HG03280 (cell line): ENCODE data around the gene GTF2H4.

Experiments used
- ATAC-seq: cut with Tn5 transposase; IDR thresholded peaks from one replicate; pipeline ENCODE4 v1.9.1; 2021; ENCODE audit warnings: mild to moderate bottlenecking, moderate library complexity; ENCODE audit not compliant: unreplicated experiment

The GTF2H4 gene

DNA sequence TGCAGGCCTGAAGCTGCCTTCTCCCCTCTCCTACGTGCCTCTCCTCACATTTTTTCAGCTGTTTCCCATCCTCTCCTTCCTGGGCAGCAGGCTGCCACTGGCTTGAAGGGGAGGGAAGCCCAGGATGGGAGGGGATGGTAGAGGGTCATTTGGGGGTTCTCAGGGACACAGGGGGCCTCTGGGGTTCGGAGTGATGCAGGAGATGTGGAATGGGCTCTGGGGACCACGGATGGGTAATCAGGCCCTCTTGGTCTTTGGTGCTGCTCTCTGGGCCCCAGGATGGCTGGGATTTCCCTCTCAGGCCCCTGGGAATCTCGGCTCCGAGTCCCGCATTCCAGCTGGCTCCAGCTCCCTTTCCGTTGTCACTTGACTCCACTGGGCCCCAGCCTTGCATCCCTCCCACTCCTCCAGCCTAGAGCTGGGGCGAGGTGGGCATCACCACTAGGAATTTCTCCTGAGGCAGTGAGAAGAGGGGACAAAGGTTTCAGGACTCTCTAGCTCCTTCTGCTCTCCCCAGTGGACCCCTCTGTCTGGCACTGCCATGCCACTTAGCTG is 25.7 kb upstream of the GTF2H4 start:
- ATAC-seq, result no peak

DNA sequence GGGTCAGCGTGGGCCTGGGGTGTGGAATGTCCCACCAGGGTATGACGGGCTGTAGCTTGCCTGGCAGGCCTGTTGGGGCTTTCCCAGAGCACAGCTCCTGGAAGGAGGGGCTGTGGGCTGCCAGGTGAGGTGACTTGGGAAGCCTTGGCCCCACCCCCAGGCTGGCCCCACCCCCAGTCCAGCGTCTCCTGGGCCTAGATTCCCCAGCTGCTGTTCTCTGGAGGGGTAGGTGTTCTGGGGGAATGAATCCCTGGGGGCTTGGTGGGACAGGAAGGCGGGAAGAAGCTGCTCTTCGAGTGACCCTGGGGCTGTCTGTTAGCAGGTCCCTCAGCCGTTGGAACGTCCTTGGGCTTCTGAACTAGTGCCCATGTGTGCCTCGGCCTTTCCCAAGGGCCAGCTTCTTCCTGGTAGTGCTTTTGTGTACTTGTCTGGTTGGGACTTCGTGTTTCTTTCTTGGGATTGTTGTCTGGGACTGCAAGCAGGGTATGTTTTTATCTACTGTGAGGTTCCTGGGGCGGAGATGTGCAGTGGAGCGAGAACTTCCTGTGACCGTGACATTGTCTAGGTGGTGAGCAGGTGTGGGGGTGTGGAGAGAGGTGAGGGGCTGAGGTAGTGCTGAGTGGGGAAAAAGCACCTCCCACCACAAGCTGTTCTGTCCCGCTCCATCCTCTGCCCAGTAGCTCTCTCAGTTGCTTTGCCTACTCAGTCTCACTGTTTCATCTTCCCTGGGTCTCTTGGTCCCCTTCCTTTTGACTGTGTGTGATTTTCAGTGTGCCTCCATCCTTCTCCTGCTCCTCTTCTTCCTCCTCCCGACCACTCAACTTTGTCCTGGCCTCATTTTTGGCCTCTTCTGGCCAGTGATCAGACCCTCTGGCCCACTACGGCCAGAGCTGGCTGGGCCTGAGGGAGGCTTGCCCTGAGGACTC is 25.0 kb upstream of the GTF2H4 start:
- no peak for ATAC-seq

DNA sequence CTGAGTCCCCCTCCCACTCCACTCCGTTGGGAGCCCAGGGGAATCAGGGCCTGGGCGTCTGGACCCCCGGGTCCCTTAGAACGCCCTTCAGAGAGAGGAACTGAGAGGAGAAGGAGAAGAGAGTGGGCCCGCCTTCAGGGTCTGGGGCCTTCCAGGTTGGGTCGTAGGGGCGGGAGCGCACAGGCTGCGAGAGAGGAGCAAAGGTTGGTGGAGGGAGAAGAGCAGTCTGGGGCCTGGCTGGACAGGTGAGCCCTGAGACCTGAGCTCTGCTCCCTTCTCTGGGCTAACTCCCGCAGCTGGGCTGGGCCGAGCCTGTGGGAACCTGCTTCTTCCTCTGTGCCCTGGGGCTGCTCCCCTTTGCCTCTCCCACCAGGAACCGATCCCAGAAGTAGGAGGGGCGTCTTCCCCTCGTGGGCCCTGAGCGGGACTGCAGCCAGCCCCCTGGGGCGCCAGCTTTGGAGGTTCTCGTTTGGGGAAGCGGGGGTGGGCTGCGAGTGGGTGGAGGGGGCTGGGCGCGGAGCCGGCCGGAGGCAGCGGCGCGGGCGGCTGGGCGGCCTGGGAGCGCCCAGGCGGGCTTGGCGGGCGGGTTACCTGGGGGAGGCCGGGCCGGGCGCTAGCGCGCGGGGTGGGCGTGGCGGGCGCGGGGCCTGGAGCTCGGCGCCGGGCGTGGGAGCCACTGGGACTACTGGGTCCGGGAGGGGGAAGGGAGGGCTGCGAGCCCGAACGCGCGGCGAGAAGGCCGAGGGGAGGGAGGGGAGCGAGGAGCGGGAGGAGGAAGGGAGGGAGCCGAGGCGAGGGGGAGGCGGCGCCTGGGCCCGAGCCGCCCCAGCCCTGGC is 24.1 kb upstream of the GTF2H4 start, which contains the start of gene DDR1:
TSS of gene DDR1 (plus strand) at position 835 of the 836 bp plus-strand sequence. CDS start 4,211 bp downstream, outside the sequence.
- ATAC-seq, result no peak

DNA sequence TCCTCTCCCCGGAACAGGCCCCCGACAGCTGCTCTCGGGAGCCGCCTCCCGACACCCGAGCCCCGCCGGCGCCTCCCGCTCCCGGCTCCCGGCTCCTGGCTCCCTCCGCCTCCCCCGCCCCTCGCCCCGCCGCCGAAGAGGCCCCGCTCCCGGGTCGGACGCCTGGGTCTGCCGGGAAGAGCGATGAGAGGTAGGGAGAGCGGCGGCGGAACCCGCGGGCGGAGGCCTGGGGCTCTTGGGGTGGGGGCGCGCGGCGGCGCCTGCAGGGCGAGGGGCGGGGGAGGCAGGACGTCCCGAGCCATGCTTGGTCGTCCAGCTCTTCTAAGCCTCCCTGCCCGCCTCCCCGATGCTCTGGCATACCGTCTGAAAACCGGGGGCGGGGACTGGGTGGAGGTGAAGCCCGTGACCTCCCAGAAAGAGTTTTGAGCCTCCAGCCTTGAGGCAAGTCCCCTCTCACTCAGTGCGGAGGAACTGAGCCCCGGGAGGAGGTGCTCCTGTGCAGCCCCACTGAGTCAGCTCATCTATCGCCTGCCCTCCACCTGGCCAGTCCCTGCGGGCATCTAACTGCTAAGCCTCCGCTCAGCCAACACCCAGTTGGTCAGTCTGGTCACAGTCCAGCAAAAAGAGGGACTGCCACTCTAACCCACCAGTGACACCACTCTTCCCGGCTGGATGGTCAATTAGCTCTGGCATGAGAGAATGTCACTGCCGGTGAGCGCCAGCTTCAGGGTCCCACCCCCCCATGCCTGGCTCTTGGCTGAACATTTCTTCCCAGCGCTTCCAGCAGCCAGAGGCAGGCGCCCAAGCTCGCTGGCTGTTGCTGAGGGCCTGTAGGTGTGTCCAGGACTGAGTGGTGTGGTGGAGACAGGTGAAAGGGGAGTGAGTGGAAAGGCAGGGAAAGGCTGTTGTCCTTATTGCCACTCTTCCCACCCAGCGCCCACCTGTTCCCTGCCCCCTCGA is 23.2 kb upstream of the GTF2H4 start:
- ATAC-seq, result no peak

DNA sequence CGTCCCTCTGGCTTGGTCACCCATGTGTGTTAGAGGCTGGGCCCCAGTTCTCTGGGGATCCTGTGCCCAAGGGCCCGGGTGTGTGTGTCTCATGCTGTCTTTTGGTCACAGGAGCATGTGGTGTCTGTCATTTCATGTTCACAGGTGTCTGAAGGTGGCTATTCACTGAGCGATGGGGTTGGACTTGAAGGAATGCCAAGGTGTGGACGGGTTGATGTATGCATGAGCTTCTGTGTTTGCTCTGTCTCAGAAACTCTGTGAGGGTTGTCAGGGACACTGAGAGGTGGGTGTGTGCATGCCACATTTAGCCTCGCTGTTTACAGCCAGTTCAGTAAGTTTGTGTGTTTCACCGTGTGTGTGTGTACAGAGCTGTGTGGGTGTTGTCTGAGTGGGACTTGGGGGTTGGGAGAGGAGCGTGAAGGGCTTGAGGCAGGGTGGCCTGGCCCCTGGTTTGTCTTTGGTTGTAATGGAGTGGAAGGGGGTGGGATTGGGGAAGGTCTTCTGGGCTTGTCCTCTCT is 22.5 kb upstream of the GTF2H4 start:
- no peak for ATAC-seq

DNA sequence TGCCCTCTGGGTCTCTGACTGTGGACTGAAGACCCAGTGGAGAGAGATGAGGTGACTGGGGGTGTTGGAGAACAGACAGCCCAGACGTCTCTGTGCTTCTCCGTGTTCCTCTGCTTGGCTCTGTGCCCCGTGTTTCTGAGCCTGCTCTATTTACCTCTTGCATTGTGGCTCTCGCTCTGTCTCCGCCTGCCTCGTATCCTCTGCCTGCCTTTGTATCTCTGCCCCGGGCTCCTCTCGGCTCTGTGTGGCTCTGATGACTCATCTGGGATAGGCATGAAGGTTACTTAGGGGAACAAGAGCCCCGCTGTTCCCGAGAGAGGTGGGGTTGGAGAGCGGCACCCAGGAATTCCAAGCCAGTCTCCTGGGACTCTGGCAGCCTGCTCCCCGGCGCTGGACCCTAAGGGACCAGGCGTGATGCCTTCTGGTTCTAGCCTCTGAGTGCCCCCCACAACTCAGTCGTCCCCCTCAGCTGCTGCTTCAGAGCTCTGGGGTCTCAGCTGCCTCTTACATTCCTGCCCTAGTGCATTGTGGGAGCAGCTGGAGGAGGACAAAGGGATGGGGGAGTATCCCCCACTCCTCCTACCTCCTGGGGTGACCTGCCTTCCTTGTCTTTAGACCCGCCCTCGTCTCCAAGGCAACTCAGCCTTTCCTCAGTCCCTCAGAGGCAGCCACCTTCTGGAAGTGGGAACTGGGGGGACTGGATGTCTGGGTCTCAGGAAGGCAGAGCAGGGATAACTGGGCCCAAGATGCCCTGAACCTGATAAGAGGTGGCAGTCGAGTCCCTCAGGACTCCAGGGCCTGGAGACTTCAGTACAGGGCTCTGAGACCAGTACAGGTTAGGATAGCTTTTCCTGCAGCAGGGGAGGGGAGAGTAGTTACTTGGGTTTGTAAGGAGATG is 21.8 kb upstream of the GTF2H4 start:
- no peak for ATAC-seq

DNA sequence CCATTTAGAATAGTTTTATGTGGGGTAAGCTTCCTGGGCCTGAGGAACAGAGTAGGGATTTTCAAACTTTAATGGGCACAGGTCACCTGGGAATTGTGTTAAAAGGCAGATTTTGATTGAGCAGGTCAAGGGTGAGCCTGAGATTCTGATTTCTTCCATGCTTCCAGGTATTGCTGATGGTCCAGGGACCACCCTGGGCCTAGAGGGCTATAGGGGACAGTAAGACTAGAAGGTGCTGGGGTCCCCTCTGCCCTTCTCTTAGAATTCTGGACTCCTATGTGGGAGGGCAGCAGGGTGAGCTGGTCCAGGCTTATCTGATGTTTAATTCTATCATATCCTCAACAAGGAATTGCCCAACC is 21.1 kb upstream of the GTF2H4 start:
- no peak for ATAC-seq

DNA sequence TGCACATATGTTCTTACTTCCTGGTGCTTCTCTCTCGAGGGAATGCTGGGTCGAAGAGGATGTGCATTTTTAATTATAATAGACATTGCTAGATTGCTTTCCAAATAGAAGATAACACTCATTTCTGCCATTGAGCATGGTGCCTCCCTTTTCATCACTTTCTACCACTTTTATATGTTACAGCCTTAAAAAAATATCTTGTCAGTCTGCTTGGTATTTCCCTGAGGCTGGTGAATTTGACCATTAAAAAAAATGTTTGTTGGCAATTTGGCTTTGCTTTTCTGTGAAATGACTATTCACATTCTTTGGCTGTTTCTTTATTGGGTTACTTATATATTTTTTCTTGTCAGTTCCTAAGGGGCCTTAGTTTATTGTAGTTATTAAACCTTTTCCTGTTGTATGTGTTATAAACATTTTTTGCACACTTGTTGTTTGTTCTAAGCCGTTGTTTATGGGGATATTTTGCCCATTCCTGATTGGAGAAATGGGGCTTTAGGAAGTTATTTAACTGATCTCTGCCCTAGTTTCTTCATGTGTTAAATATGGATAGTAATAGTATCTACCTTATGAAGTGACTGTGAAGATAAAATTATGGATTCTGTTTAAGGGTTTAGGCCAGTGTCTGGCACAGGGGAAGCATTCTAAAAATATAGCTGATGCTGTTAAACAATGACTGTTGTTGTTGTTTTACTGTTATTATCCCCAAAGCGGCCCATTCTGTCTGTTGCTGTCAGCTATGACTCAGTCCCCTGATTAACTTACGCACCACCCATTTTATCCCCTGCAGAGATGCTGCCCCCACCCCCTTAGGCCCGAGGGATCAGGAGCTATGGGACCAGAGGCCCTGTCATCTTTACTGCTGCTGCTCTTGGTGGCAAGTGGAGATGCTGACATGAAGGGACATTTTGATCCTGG is 19.8 kb upstream of the GTF2H4 start:
- no peak for ATAC-seq

DNA sequence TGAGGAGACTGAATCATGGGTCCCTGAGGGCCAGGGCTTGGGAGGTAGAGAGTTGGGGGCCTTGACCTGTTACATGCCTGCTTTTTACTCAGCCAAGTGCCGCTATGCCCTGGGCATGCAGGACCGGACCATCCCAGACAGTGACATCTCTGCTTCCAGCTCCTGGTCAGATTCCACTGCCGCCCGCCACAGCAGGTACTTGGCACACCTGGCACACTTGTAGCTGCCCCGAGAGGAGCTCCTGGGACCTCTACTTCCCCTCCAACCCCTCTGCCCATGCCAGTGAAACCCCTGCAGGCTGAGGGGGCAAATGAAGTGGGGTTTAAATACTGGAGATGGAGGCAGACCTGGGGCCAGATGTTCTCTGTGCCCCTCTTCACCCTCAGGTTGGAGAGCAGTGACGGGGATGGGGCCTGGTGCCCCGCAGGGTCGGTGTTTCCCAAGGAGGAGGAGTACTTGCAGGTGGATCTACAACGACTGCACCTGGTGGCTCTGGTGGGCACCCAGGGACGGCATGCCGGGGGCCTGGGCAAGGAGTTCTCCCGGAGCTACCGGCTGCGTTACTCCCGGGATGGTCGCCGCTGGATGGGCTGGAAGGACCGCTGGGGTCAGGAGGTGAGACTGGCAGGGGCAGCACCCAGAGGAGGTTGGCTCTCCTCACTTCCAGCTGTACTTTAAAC is 19.1 kb upstream of the GTF2H4 start:
- ATAC-seq, result no peak

DNA sequence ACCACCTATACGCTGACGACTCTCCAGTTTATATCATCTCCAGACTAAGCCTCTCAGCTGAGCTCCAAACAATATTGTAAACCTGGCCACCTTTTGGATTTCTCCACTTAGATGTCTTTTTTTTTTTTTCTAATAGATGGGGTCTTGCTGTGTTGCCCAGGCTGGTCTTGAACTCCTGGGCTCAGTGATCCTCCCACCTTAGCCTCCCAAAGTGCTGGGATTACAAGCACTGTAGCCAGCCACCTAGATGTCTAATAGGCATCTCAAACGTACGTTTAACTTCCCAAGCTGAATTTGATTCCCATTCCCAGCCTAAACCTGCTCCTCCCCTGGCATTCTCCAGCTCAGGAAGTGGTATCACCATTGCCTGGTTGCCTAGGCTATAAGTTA is 18.5 kb upstream of the GTF2H4 start:
- no peak for ATAC-seq

DNA sequence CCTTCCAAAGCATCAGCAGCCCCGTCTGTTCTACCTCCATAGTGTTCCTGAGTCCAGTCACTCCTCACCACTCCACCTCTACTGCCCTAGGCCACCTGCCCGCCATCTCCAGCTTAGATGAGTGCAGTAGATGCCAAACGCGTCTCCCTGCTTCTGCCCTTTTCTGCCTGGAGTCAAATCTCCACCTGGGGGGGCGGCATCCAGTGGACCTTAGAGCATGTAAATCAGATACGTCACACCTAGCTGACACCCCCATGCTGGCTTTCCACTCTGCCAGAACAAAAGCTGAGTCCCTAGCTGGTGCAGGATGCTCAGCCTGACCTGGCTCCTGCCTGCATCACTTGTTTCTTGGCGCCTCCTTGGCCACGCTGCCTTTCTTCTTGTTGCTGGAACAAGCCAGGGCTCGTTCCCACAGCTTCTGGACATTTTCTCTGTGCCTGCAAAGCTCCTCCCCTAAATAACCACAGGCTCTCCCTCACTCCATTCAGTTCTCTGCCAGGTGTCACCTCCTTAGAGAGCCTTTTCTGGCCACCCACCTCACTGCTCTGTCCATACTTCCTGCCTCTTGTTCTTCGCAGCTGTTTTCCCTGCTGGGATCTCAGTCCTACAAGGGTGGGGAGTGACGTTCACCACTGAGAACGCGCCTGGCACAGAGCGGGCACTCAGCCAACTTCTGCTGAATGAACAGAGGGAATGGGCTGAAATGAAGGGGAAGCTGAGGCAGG is 17.9 kb upstream of the GTF2H4 start:
- no peak for ATAC-seq

DNA sequence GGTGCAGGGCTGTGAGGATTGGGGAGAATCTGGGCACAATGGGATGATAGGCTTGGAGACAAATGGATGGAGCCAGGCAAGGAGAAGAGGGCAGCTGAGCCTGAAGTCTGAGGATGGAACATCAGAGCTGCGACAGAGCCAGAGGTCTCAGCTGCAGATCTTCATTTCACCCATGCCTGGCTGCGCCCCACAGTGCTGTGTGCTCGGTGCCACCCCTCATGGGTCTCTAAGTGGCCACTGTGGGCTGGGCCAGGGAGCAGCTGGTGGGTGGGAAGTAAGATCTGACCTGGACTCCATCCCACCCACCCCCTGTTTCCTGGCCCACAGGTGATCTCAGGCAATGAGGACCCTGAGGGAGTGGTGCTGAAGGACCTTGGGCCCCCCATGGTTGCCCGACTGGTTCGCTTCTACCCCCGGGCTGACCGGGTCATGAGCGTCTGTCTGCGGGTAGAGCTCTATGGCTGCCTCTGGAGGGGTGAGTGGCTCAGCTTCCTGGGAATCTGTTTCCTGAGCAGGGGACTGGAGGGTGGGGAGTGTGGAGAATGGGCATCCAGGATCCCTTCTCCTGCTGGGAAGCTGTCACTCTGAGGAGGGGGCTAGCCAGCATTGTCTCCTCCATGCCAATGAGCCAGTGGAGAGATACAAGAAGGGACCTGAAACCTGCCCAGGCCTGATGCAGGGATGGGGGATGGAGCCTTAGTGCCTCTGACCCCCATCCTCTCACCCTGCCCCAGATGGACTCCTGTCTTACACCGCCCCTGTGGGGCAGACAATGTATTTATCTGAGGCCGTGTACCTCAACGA is 17.2 kb upstream of the GTF2H4 start:
- no peak for ATAC-seq

DNA sequence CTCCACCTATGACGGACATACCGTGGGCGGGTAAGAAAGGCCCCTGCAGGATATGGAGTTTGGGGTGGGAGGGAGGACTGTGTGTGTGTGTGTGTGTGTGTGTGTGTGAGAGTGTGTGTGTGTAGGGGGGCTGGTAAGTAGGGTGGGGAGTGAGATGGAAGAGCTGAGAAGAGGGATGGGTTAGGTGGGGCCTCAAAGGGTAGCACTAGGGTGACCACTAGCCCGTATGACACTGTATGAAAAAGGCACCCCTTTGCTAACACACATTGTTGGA is 16.6 kb upstream of the GTF2H4 start:
- ATAC-seq, result no peak

DNA sequence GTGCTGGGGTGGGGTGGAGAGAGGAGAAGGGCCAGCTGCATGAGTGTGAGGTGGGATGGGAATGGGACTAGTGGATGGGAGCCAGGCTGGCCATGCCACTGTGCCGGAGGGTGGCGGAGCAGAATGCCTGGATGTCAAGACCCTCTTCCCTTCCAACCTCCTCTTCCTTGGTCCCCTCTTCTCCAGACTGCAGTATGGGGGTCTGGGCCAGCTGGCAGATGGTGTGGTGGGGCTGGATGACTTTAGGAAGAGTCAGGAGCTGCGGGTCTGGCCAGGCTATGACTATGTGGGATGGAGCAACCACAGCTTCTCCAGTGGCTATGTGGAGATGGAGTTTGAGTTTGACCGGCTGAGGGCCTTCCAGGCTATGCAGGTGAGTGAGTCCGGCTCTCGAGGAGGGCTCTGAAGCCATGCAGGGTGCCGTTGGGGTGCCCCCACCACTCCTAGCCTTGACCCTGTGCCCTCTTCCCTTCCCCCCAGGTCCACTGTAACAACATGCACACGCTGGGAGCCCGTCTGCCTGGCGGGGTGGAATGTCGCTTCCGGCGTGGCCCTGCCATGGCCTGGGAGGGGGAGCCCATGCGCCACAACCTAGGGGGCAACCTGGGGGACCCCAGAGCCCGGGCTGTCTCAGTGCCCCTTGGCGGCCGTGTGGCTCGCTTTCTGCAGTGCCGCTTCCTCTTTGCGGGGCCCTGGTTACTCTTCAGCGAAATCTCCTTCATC is 16.0 kb upstream of the GTF2H4 start:
- no peak for ATAC-seq

DNA sequence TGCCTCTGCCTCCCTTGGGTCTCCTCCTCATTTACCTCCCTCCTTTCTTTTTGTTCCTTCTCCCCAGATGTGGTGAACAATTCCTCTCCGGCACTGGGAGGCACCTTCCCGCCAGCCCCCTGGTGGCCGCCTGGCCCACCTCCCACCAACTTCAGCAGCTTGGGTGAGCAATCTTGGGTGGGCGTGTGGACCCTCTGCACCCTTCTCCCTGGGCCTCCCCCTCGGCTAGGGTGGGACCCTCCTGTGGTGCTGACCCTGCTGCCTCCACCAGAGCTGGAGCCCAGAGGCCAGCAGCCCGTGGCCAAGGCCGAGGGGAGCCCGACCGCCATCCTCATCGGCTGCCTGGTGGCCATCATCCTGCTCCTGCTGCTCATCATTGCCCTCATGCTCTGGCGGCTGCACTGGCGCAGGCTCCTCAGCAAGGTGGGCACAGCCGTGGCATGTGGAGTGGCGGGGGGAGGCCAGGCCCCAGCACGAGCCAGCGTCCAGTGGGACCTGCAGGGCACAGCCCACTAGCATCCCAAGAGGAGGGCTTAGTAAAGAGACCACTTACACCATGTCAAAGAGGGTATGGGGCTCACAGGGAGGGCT is 14.9 kb upstream of the GTF2H4 start:
- no peak for ATAC-seq
